Stimulated activated CD8-positive, alpha-beta memory T cell treated with anti-CD3 and anti-CD28 coated beads, Interleukin-7, amount 100 ng/mL, for 4 hours (primary cell): ENCODE measurements around the gene RSU1.
"Not testable (repeated sequence)": the region's sequence is repeated elsewhere in the genome, so short reads cannot be mapped to it uniquely, and the experiment has no call there.

Source experiments
- DNase-seq, 2 donors: peaks; one replicate each; pipeline ENCODE4 v3.0.0-alpha.2; 2020; ENCODE audit warnings: low read depth in 2 of 2

RSU1 gene

GRCh38 chr10:16817125-16818019, at the start of gene RSU1:
Gene RSU1, minus strand, starts transcription at chr10:16817424. Its CDS starts 343 bp downstream, at chr10:16817081.
- DNase-seq, result peak; percentile 100

DNA sequence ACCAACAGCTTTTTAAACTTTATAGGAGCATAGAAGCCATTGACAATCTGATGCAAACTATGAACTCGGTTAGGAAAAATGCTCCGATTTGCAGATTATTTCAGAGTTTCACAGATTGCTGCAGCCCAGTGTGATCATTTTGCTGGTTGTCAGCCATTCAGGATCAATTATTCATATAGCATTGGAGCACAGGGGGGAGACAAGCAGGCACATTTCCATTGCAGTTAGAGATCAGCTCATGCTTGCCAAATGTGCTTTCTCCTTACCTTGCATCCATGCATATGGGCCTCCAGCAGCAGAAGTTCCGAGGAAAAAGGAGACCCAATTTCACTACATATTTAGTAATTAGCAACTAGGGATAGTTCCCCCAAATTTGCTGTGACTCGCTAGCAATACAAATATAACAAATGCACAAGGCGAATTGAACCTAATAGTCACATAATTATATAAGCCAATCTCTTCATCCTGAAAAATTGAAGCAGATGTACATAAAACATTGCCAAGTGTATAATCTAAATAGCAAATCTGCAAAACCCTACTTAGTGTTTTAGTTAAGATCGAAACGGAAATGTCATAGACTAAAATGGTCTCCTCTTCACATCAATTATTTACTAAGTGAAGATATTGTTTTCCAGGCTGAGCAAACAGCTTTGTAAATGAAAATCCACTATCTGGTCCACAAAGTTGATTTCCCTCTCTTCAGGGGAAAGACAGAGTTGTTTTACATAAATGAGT, 49.5 kb upstream of the RSU1 start:
- DNase-seq, result no peak

DNA sequence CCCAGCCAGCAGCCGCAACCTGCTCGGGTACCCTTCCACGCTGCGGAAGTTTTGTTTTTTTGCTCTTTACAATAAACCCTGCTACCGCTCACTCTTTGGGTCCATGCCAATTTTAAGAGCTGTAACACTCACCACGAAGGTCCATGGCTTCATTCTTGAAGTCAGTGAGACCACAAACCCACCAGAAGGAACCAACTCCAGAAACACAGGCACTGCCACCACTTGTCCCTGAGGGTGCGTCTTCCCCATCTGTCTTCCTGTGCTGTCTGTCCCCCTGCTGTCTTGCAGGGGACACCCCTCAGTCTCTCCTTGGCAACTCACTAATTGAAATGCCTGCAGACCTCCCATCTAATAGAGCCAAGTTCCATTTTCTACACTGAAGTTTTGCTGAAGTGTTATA, 48.5 kb upstream of the RSU1 start:
- DNase-seq, result no peak

DNA sequence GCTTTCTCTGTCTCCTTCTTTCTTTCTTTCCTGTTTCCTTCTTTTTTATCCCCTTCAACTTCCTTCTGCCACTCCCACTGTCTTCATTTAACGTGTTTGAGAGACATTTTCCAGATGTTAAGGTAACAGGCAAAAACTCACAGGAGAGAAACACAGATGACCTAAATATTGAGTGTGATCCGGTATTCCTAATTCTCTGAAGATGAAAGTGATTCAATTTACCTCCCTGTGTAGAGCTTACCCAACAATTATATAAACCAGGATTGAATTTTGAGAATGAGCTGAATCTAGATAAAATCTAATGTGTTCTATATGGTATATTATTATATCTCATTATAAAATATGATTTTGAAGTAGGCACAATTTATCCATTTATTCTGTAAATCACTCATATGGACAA, 46.5 kb upstream of the RSU1 start:
- no peak for DNase-seq

GRCh38 chr10:16857419-16857818, 40.2 kb upstream of the RSU1 start:
- DNase-seq, result no peak

- no peak for DNase-seq
Measured at GRCh38 chr10:16856567-16856966, 39.3 kb upstream of the RSU1 start.

DNA sequence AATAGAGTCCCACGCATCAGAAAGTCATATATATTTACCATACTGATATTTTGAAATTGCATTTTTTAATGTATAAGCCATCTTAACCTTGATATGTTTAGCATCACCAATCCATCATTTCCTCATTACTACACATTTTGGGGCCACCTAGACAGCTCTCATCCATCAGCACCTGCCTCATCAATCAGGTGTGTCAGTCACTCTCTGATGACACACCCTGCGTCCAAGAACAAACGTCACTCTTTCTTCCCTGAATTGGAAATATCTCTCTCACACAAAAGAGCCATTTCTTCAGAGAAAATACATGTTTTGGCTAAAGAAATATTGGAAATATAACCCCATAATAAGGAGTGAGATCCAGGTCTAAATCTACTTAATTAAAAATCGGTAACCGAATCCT, 38.9 kb upstream of the RSU1 start:
- DNase-seq, result no peak

DNA sequence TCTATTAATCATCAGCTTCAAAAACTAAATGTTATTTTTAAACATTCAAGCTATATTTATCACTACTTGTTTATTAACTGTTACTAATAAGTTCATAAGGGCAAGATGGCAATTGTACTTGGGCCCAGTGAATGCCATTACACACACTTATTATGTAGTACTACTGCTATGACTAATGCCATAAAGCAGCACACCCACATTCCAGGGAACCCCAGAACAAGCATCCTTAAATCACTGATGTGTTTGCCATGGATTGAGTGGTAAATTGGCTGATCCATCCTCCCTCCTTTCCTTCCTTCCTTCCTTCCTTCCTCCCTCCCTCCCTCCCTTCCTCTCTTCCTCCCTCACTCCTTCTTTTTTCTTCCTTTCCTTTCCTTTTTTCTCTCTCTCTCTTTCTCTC, 37.4 kb upstream of the RSU1 start:
- DNase-seq, result no peak

GRCh38 chr10:16853809-16854208, 36.6 kb upstream of the RSU1 start:
- no peak for DNase-seq

- no peak for DNase-seq
Measured at GRCh38 chr10:16853201-16853600, 36.0 kb upstream of the RSU1 start.

DNA sequence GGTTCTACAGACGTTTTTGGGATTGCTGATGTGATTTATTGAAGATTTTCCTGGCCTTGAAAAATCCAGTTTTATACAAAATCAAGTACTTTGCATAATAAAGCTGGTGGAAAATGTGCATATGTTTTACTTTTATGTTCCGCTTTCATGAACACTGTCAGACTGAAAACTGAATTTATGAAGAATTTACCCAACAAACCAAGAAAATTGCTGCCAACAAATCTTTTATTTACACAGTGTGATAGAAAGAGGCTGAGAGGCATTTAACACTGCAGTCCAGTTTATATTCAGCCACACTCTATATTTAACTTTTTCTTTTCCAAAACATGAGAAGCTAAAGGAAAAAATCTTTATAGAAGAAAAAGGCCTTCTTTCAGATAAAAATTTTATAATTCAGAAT, 35.4 kb upstream of the RSU1 start:
- DNase-seq, result no peak

GRCh38 chr10:16848562-16849154, 31.4 kb upstream of the RSU1 start:
- no peak for DNase-seq

- DNase-seq, result no peak
Measured at GRCh38 chr10:16847644-16848043, 30.4 kb upstream of the RSU1 start.

DNA sequence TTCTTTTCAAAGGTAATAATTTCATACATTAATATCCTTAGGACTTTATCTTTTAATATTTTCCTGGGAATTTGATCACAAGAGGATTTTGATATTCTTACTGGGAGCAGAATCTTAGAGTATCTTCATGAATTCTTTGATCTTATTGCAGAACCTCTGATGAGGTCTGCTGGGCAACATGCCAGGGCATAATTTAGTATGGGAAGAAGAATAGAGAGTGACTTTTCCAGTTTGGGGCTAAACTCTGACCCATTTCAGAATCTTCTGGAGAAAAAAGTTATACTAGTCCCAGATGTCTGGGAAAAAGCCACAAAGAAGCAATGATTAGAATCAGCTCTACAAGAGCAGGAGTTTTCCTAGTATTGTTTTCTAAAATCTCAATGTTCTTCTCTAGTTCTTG, 28.0 kb upstream of the RSU1 start:
- no peak for DNase-seq

DNA sequence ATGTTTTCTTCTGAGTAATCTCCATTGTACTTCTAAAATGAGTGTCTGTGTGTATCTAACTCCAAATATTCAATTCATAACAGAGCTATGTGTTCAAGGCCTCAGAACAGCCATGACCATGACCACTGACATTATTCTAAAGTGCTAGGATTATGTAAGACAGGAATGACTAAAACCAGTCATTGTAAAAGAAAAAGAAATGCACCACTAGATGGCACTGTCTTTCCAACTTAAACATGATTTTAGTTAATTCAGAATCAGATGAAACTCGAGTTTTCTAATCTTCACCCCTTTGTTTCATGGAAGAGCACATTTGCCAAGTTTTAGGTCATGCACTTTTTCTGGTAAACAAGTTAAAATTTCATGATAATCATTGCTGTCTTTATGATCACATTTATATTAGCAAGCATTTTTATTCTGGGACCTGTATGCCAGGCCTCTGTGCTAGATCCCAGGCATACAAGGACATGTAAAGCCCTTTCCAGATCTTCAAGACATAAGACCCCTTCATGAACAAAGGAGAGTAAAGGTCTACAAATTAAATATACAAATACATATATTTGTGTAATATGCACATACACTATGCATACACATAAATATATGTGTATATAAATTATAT, 26.1 kb upstream of the RSU1 start:
- no peak for DNase-seq

DNA sequence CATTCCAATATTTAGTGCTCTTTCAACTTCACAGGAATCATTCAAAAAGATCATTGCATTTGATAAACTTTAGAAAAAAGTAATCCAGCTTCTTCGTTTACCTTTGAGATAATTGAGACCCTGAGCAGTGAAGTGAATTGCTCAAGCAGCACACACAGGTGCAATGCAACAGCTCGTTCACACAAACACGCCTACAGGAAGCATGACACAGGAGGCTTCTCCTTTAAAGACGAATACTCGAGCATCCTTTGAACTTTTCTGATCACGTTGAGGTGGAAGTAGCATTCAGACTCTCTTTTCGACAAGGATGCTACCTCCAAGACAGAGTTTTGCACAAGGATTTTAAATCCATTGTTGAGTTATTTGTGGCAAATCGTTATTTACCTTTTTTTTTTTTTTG, 18.0 kb upstream of the RSU1 start:
- peak in 1 of 2 donors; percentile 17 for DNase-seq

GRCh38 chr10:16832351-16833080, 15.3 kb upstream of the RSU1 start:
- DNase-seq, result no peak

GRCh38 chr10:16828701-16829175, 11.5 kb upstream of the RSU1 start:
- DNase-seq, result no peak

- DNase-seq, result peak in 1 of 2 donors; percentile 42
Measured at GRCh38 chr10:16828114-16828568, 10.9 kb upstream of the RSU1 start.

DNA sequence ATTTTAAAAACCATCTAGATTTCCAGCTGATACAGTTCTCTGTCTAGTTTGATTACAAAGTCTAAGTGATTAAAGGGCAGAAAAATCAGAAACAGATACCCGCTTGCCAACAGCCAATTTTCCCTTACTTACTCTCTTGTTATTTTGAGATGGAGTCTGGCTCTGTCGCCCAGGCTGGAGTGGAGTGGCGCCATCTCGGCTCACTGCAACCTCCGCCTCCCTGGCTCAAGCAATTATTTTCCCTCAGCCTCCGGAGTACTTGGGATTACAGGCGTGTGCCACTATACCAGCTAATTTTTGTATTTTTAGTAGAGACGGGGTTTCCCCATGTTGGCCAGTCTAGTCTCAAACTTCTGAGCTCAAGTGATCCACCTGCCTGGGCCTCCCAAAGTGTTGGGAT, 10.2 kb upstream of the RSU1 start:
- DNase-seq, result not testable (repeated sequence)

DNA sequence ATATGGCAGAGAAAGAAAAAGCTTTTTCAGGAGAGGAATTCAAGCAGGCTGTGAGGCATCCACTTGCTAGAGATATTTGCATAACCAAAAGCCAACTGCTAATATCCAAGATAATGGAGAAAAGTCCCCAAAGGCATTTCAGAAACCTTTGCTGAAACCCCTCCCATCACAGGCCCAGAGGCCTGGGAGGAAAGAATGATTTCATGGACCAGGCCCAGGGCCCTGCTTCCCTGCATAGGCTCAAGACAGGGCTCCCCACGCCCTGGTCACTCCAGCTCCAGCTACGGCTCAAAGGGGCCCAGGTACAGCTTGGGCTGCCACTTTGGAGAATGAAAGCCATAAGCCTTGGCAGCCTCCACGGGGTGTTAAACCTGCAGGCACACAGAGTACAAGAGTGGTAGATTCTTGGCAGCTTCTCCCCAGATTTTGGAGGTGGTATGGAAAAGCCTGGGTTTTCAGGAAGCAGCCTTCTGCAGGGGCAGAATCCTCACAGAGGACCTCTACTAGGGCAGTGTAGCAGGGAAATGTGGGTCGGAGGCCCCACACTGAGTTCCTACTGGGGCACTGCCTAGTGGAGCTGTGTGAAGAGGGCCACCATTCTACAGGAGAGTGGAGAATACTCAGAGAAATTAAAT, 5.6 kb upstream of the RSU1 start:
- DNase-seq, result no peak
